Activated CD8-positive, alpha-beta memory T cell treated with anti-CD3 and anti-CD28 coated beads, Interleukin-2, amount 50 U/mL, for 48 hours (primary cell): ENCODE results near the gene PCGF3.

Experiments used
- DNase-seq: peaks from one replicate; pipeline ENCODE4 v3.0.0-alpha.2; 2020

The PCGF3 gene

GRCh38 chr4:786074-786741 is 80.6 kb downstream of the PCGF3 start:
- DNase-seq, result no peak

GRCh38 chr4:786861-787300 is 81.2 kb downstream of the PCGF3 start:
- no peak for DNase-seq

- no peak for DNase-seq
Observed at GRCh38 chr4:787561-787981, 81.9 kb downstream of the PCGF3 start.

- no peak for DNase-seq
Observed at GRCh38 chr4:788006-788635, 82.5 kb downstream of the PCGF3 start.

GRCh38 chr4:788636-789297 is 83.1 kb downstream of the PCGF3 start:
- no peak for DNase-seq

GRCh38 chr4:789571-790465 is 84.2 kb downstream of the PCGF3 start:
- no peak for DNase-seq

- DNase-seq, result no peak
Observed at GRCh38 chr4:790466-790820, 84.8 kb downstream of the PCGF3 start.

- DNase-seq, result no peak
Observed at GRCh38 chr4:791252-791897, 85.7 kb downstream of the PCGF3 start.

- no peak for DNase-seq
Observed at GRCh38 chr4:791898-792625, 86.4 kb downstream of the PCGF3 start.

GRCh38 chr4:792626-793092 is 87.0 kb downstream of the PCGF3 start:
- no peak for DNase-seq

- DNase-seq, result no peak
Observed at GRCh38 chr4:793093-793861, 87.6 kb downstream of the PCGF3 start.

- DNase-seq, result no peak
Observed at GRCh38 chr4:793941-794621, 88.4 kb downstream of the PCGF3 start.

- no peak for DNase-seq
Observed at GRCh38 chr4:794900-795725, 89.5 kb downstream of the PCGF3 start.

GRCh38 chr4:795726-796119 is 90.1 kb downstream of the PCGF3 start:
- DNase-seq, result no peak

- no peak for DNase-seq
Observed at GRCh38 chr4:796206-796605, 90.6 kb downstream of the PCGF3 start.

GRCh38 chr4:797066-797465 is 91.4 kb downstream of the PCGF3 start:
- DNase-seq, result no peak

- DNase-seq, result no peak
Observed at GRCh38 chr4:801436-802124, 95.9 kb downstream of the PCGF3 start.

GRCh38 chr4:803884-804283 is 98.3 kb downstream of the PCGF3 start:
- no peak for DNase-seq

GRCh38 chr4:804804-805203 is 99.2 kb downstream of the PCGF3 start:
- DNase-seq, result no peak
